ENCODE data around the gene SCGN.

SCGN gene

GRCh38 chr6:25689966-25690365 lies 38.0 kb downstream of the SCGN start:
- DNase-seq = no peak

DNA sequence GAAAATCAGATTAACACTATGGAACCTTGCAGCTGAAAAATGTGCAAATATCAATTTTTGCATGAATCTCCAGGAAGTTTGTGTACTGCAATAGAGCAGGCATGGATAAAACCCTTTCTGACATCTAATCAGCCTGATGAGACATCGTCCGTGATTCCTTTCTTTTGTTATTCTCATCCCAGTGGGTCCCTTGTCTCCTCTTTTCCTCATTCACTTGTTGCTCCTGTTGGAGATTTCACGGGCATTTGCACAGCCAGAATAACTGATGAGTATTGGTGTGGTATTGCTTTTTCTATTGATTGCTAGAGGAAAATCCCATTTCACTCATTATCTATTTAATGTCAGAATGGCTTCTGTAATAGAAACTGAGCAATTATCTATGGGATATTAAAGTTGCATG lies 39.9 kb downstream of the SCGN start:
- DNase-seq = no peak

DNA sequence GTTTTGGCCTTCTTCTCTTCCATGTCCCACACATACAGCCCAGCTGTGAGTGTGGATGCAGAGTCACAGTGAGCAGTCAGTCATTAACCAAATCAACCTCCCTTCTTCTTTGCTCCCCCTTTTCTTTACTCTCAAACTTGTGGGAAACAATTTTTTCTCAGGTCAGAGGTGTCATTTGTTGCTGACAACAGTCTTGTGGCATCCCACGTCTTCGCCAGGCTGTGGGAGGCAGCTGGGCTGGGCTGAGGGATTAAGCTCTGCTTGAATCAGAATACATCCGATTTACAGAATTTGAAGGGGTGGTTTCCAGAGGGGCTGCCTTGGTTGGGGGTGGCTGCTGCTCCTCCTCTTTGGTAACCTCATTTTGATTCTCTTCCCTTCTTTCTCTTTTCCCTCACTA lies 40.5 kb downstream of the SCGN start:
- no peak for DNase-seq

- DNase-seq = no peak
Observed at GRCh38 chr6:25694366-25694765, 42.4 kb downstream of the SCGN start.

DNA sequence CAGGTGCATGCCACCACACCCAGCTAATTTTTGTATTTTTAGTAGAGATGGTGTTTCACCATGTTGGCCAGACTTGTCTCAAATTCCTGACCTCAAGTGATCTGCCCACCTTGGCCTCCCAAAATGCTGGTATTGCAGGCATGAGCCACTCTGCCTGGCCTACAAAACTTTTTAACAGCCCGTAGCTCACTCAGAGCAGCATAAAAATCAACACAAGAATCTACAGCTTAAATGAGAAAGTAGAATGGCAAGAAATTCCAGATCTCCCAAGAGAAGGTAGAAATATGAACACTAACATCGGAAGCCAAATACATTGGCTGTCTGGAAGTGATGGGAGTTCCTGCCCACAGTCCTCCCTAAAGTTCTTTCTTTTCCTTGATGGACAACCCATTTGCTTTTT lies 43.7 kb downstream of the SCGN start:
- no peak for DNase-seq

DNA sequence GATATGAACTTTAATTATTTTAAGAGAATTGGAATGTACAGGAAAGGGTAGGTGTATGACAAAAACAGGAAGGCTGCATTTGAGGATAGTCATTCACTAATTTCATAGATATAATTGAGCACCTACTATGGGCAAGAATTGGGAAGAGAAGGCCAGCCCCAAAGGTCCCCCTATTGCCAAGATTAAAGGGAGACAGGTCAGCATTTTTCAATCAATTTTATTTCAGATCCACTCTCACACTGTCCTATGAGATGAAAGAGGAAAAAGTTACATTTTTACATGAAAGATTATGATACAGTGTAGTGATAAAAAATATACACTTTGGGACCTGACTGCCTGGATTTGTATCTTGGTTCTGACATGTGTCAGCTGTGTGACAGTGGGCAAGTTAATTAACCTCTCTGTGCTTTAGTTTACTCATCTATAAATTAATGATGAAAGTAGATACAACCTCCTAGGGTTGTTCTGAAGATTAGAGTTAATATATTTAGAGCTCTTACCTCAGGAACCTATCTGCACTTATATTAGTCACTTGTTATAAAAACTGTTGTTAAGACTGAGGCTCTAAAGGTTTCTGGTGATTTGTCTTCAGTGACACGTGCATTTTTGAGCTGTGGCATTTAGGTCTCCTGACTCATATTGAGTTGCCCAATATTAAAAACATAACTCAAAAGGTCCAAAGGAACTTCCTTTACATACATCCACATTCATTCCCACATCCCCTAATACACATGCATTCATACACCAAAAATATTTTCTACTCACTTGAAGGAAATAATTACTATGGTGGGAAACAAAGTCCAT lies 45.7 kb downstream of the SCGN start:
- no peak for DNase-seq

- DNase-seq = no peak
Observed at GRCh38 chr6:25698631-25699030, 46.6 kb downstream of the SCGN start.

GRCh38 chr6:25699649-25700048 lies 47.6 kb downstream of the SCGN start:
- DNase-seq = no peak

DNA sequence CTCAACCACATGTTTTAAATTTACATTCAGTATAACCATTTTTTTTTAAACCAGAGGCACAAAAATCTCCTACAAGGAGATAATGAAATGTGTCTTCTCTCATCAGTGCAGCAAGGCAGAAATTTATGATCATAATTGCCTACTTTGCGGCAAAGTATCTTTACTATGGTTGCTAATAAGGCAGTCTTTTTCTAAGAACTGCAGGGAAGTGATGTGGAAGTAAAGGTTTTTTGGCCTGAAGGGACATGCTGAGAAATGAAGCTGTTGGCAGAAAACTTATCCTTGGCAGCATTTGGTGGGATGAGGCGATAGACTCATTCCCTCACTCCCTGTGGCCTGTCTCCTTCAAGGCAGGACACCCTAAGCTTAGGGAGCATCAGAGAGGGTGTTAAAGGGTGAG lies 48.7 kb downstream of the SCGN start:
- DNase-seq = no peak

- DNase-seq = no peak
Observed at GRCh38 chr6:25701807-25702206, 49.8 kb downstream of the SCGN start.

DNA sequence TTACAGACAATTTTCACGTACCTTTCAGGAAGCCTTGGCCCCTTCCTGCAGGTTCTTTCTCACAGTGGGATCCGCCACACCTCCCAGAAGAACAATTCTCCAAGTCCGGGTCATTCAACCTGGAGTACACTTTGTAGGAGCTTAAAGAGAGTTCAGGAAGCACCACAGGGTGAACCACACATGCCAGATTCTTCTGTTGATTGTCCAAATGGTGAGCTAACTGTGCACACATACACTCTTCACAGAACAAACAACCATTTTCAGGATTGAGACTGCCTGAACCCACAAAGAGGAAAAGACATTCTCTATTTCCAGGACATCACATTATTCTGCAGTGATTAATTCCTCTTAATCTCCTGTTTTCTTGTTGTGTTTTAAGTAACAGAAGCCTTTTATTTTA lies 51.0 kb downstream of the SCGN start:
- no peak for DNase-seq

DNA sequence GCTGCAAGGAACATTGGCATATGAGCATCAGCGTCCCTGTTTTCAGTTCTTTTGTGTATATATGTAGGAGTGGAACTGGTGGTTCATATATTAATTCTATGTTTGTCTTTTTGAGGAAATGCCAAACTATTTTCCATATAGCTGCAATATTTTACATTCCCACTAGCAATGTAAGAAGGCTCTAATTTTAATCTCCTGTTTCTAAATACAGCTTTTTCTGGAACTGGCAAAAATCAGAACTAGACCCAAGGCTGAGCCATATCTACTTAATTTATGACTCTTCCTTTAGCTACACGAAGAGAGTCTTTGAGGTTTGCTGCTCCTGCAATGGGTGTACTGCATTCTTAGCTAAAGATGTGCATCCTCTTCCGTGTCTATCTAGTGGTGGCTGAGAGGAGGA lies 52.0 kb downstream of the SCGN start:
- DNase-seq = no peak

DNA sequence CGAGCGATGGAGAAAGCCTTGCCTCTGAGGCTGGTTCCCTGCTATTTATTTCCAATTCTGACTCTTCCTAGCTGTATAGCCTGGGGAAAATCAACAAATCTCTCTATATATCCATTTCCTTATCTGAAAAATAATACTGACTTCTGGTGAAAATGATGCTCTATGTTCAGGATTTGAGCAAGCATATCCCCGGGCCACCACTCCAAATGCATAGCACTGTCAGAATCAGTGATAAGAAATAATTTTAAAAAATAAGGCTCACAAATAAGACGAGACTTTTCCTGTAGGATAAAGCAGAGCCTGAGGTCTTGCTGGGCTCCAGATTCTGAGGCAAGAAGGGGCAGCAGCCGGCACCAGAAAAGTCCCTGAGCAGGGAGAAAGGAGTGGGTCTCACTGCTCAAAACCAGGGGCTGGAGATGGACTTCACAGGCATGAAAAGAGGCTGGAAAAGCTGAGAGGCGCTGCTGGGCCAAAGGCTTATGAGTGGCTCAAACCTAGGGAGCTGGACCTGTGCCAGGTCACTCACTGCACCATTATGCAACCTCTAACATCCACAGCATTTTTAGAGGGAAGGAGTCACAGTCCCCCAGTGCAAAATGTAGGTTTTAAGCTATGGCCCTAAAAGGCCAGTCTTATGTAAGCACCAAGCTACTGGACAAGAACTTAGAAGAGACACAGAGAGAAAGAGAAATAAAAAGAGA lies 54.4 kb downstream of the SCGN start:
- DNase-seq = no peak

DNA sequence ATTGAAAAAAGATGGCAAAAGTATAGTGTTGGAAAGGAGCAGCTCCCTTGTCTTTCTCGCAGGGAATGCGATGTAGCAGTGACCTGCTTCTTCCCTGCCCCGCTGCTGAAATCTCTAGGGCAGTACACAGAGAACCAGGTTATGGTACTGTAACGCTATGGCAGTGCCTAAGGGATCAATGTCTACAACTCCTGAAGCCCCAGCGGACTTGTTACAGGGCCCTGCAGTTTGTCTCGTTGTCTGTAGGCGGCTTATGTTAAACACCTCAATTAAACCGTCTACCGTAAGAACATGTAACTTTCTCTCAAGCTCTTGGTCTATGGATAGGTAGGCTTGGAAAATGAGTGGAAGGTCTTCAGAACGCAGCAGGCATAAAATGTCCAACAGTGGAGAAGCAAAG lies 57.7 kb downstream of the SCGN start:
- DNase-seq = no peak

GRCh38 chr6:25710287-25710686 lies 58.3 kb downstream of the SCGN start:
- DNase-seq = no peak

GRCh38 chr6:25713824-25714223 lies 61.8 kb downstream of the SCGN start:
- no peak for DNase-seq

DNA sequence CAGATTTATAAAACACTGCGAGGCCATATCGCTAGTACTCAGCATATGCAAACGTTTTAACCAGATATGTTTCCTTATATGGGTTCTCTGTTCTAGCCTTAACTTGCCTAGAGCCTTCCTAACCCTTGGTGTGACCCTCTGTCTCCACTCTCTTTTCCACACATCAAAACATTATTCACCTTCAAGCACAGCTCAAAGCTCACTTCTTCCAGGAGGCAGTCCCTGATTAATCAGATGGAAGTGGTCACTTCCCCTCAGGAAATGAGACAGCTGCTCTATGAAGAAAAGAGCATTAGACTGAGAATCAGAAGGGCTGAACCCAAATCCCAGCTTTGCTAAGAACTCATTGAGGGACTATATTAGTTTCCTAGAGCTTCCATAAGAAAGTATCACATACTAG lies 62.8 kb downstream of the SCGN start:
- DNase-seq = peak in 1 of 2 experiments; percentile 11

- DNase-seq = no peak
Observed at GRCh38 chr6:25715794-25716193, 63.8 kb downstream of the SCGN start.

DNA sequence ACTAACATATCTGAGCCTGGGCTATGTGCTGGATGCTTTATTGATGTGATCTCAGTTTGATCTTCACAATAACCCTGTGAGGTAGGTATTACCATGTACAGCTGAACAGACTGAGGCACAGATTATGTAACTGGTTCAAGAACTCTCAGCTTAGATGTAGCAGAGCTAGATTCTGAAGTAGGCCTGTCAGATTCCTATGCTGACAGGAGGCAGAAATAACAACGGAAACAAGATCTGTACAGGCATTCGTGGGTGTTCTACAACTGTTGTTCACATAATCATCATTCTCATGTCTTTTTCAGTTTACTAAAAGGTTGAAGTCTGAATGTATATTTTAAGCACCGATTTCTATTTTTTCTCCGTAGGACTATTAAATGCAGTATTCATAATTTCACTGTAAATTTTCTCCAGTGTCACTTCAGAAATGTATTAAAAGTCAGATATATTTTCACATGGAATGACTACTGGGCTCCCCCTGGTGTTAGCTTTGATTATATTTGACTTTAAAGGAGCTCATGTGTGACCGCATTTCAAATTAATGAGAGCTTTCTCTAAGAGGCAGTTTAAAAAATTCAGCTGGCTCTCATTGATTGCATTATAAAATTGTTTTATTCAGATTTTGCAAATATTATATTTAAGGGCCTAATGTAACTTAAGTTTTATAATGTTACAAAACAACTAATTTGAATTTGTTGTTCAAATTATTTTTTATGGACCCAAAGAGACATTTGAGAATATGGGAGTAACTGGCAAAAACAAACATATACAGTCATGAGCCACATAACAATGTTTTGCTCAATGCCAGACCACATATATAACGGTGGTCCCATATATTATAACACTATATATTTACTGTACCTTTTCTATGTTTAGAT lies 66.1 kb downstream of the SCGN start:
- peak; percentile 34 to 80 for DNase-seq

DNA sequence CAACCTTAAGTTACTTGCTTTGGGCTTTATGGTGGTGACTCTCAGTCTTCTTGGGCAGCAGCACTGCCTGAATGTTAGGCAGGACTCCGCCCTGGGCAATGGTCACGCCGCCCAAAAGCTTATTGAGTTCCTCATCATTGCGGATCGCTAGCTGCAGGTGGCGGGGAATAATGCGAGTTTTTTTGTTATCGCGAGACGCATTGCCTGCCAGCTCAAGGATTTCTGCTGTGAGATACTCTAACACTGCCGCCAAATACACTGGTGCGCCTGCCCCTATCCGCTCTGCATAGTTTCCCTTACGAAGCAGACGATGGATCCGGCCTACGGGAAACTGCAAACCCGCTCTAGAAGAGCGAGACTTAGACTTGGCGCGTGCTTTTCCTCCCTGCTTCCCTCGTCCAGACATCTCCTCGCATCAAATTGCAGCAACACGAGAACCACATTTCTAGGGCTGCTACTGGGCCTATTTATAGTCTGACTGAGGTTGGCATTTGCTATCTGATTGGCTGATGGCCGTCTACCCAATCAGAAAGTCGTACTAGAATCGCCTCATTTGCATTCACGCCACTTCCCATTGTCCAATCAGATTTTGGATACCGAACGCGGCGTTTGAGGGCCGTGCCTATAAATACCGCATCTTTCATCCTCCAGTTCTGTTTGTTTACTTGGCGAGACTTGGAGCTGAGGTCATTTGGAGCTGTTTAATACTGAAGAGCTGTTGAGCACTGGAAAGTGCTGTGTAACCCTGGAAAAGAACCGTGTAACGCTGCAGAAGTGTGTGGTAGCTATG lies 74.3 kb downstream of the SCGN start:
- no peak for DNase-seq

DNA sequence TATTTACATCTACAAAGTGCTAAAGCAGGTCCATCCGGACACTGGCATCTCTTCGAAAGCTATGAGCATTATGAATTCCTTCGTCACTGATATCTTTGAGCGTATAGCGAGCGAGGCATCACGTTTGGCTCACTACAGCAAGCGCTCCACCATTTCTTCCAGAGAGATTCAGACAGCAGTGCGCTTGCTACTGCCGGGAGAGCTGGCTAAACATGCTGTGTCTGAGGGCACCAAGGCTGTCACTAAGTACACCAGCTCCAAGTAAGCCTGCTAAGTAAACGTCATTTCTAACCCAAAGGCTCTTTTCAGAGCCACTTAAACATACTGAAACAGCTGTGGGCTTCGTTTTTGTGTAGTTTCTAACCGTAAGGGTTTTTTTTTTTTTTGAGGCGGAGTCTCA lies 75.0 kb downstream of the SCGN start:
- no peak for DNase-seq

DNA sequence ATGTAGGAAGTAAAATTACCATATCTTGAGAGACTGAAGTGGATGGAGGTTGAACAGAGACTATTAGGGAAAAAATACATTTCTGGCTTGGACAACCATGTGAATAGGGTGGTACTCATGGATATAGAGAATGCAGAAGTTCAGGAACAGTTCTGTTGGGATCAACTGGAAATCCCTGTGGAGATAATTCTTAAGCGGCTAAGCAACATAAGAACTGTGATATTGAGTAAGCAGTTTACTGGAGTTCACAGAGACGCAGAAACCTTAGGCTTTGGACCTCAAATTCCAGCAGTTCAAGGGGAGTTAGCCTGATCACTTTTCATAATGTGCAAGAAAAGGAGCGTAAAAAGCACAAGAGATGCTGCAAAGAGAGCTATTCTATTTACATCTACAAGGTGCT lies 78.9 kb downstream of the SCGN start:
- DNase-seq = no peak

DNA sequence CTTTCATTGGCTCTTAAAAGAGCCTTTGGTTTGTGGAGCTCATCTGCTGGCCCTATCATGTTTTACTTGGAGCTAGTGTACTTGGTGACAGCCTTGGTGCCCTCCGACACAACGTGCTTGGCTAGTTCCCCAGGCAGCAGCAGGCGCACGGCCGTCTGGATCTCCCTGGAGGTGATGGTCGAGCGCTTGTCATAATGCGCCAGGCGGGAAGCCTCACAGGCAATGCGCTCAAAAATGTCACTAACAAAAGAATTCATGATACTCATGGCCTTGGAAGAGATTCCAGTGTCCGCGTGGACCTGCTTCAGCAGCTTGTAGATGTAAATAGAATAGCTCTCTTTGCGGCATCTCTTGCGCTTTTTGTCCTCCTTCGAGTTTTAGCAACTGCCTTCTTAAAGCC lies 79.7 kb downstream of the SCGN start:
- DNase-seq = no peak

Data from NCI-H526 (cell line).